Gastrocnemius medialis (tissue), 4 donors: Measurements from ENCODE around the gene PIP5KL1. TPM values are rescaled to one million over a fixed set of nuclear protein-coding genes. Genes with fewer than 3 reads are reported as not detected.

Source experiments
- ATAC-seq, 2 donors: fragments of 150-250 bp; one replicate each; pipeline ENCODE4 v1.9.1; 2016
- DNase-seq, 2 donors: peaks; one replicate each; pipeline ENCODE4 v3.0.0-alpha.2; 2019
- H3K27ac ChIP-seq, 4 donors: fragments of 200-600 bp; sonication (generic); 1 replicate in 1 of 4; 2 replicates in 3 of 4; pipeline ENCODE4 v1.5.1; 2016 to 2018; ENCODE audit warnings: mild to moderate bottlenecking in 2 of 4, moderate library complexity in 1 of 4
- H3K27me3 ChIP-seq, 3 donors: fragments of 200-600 bp; sonication (generic) in 2 of 3; 1 replicate in 1 of 3; 2 replicates in 2 of 3; pipeline versions ENCODE4 v1.5.1 to v1.6.0; 2016 to 2019; ENCODE audit warnings: mild to moderate bottlenecking in 1 of 3, moderate library complexity in 1 of 3
- H3K36me3 ChIP-seq, 2 donors: fragments of 200-600 bp; sonication (generic) in 1 of 2; one replicate each; pipeline ENCODE4 v1.5.1; 2017 to 2018
- H3K4me1 ChIP-seq, 2 donors: fragments of 200-600 bp; sonication (generic) in 1 of 2; one replicate each; pipeline ENCODE4 v1.5.1; 2016 to 2017; ENCODE audit warnings: mild to moderate bottlenecking in 2 of 2
- H3K4me3 ChIP-seq, 4 donors: fragments of 200-600 bp; sonication (generic) in 3 of 4; 1 replicate in 1 of 4; 2 replicates in 3 of 4; pipeline ENCODE4 v1.5.1; 2016 to 2019; ENCODE audit warnings: mild to moderate bottlenecking in 2 of 4
- H3K9me3 ChIP-seq, 3 donors: fragments of 200-600 bp; sonication (generic) in 2 of 3; 1 replicate in 1 of 3; 2 replicates in 2 of 3; pipeline ENCODE4 v1.5.1; 2016 to 2019
- POLR2A ChIP-seq, 2 donors: fragments of 450-650 bp; IDR thresholded peaks; one replicate each; pipeline ENCODE4 v1.6.1; 2017; ENCODE audit warnings: antibody characterized with exemption in 2 of 2, mild to moderate bottlenecking in 2 of 2, moderate library complexity in 2 of 2
- in situ Hi-C, 4 donors: fragments of 200-750 bp; cut with MboI; loops; one replicate each; pipeline versions ENCODE4 v1.15.0 to v1.8.0; 2017; ENCODE audit warnings: low sequenced_read_pairs in 4 of 4
- intact Hi-C: fragments of 100-400 bp; cut with DNase I; formaldehyde crosslinking; loops from one replicate; pipeline ENCODE4 v1.15.1; 2023; ENCODE audit warnings: low total_unique reads
- total RNA-seq, 4 donors: library from RNA; depleted of rRNA; stranded (reverse); fragments of >200 nt; gene quantifications; one replicate each; pipeline versions ENCODE4 v1.1.0 to v1.2.3, GENCODE V29; 2016
- TF ChIP-seq, protein P1 (sequence below), 5 experiments: fragments of 450-650 bp in 3 of 5; fragments of 200-600 bp in 2 of 5; sonication (generic) in 2 of 5; IDR thresholded peaks in 4 of 5; conservative IDR thresholded peaks in 1 of 5; 1 replicate in 4 of 5; 2 replicates in 1 of 5; pipeline ENCODE4 v1.5.1; 2016 to 2019; ENCODE audit warnings: antibody characterized with exemption in 5 of 5, mild to moderate bottlenecking in 3 of 5, moderate library complexity in 3 of 5

PIP5KL1 gene
- total RNA-seq, 4 donors from 2014 or later = 4.2 TPM; not detected in 3

DNA sequence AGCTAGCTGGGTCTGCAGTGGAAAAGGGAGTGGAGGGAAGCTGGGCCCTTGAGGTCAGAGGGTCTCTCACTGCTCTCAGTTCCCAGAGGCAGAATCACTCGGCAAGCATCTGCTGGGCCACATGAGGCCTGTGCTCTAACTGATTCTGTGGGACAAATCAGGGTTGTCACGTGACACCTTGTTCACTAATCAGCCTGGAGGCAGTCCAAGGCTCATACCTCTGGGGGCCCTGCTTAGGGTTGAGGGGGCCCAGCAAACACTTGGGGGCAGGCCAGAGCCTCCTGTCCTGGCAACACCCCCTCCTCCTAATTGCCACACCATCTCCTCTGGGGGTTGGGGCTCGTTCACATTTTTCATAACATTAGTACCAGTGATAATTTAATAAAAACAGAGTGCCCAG, 16.2 kb upstream of the PIP5KL1 start:
- H3K27me3 ChIP-seq = no peaks in the 10 kb centered on the region
- H3K27ac ChIP-seq = no peak overlapping the region
- ATAC-seq (no peak), DNase-seq (no peak)
- intact Hi-C loops = no loop called here
- no peak for TF ChIP-seq POLR2A (IDR thresholded peaks at IDR 0.05)
- TF ChIP-seq, protein P1, sequence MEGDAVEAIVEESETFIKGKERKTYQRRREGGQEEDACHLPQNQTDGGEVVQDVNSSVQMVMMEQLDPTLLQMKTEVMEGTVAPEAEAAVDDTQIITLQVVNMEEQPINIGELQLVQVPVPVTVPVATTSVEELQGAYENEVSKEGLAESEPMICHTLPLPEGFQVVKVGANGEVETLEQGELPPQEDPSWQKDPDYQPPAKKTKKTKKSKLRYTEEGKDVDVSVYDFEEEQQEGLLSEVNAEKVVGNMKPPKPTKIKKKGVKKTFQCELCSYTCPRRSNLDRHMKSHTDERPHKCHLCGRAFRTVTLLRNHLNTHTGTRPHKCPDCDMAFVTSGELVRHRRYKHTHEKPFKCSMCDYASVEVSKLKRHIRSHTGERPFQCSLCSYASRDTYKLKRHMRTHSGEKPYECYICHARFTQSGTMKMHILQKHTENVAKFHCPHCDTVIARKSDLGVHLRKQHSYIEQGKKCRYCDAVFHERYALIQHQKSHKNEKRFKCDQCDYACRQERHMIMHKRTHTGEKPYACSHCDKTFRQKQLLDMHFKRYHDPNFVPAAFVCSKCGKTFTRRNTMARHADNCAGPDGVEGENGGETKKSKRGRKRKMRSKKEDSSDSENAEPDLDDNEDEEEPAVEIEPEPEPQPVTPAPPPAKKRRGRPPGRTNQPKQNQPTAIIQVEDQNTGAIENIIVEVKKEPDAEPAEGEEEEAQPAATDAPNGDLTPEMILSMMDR (IDR thresholded peaks at IDR 0.05 in 4 of 5, conservative IDR thresholded peaks at IDR 0.05 in 1 of 5) = no peak
- in situ Hi-C loops = loop anchor here in 1 of 4 donors (5.0 kb wide), 1 partner anchor 86 kb away; no protein-coding TSS in a partner anchor
- peaks cover 0 to 7% of the 10 kb centered on the region in 2 donors for H3K36me3 ChIP-seq
- H3K4me1 ChIP-seq = peaks cover 13% of the 10 kb centered on the region in 2 donors
- H3K9me3 ChIP-seq = no peaks in the 10 kb centered on the region
- no peak overlapping the region for H3K4me3 ChIP-seq

DNA sequence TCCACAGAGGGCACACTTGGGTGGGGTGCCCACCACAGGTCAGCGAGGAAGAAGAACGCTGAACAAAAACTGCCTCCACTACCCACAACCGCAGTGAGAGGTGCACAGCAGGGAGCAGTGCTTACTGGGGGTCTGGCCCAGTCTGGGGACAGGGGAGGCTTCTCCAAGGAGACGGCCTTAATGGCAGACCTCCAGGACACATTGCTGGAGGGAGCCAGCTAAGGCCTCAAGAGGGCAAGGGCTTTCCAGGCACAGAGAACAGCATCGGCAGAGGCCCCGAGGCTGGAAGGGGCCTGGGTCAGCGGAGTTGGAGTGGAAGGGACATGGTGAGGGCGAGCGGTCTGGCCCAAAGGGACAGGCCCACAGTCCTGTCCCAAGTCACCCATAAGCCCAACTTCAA, 15.4 kb upstream of the PIP5KL1 start:
- DNase-seq (no peak), ATAC-seq (no peak)
- Histone ChIP-seq H3K4me3 (no peak overlapping the region), H3K9me3 (no peaks in the 10 kb centered on the region), H3K36me3 (peaks cover 0 to 7% of the 10 kb centered on the region in 2 donors), H3K27ac (no peak overlapping the region), H3K4me1 (peaks cover 13% of the 10 kb centered on the region in 2 donors), H3K27me3 (no peaks in the 10 kb centered on the region)
- in situ Hi-C loops = loop anchor here in 1 of 4 donors (5.0 kb wide), 1 partner anchor 86 kb away; no protein-coding TSS in a partner anchor
- TF ChIP-seq, protein P1 (IDR thresholded peaks at IDR 0.05 in 4 of 5, conservative IDR thresholded peaks at IDR 0.05 in 1 of 5) = no peak
- no peak for TF ChIP-seq POLR2A (IDR thresholded peaks at IDR 0.05)
- intact Hi-C loops = no loop called here

DNA sequence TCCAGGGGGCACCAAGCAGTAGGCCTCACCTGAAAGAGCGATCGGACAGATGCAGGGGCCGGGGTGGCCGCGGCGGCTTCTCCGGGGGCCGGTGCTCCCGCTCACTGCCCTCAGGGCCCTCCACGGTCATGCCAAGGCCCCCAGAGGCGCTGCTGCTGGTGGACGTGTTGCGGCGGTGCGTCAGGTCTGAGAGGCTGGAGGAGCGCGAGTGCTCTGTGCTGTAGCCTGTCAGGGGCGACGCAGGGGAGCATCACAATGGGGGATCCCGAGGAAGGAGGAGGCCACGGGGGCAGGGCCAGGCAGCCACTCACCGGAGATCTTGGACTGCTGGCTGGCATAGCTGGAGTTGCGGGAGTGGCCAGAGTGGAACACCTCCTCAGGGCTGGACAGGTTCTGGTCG, 14.8 kb upstream of the PIP5KL1 start:
- Histone ChIP-seq H3K27me3 (no peaks in the 10 kb centered on the region), H3K4me3 (no peak overlapping the region), H3K9me3 (no peaks in the 10 kb centered on the region), H3K27ac (no peak overlapping the region), H3K4me1 (peaks cover 9 to 13% of the 10 kb centered on the region in 2 donors), H3K36me3 (peaks cover 0 to 7% of the 10 kb centered on the region in 2 donors)
- ATAC-seq (no peak), DNase-seq (no peak)
- TF ChIP-seq POLR2A (IDR thresholded peaks at IDR 0.05) = no peak
- TF ChIP-seq, protein P1 (IDR thresholded peaks at IDR 0.05 in 4 of 5, conservative IDR thresholded peaks at IDR 0.05 in 1 of 5) = no peak
- intact Hi-C loops = no loop called here
- in situ Hi-C loops = loop anchor here in 1 of 4 donors (5.0 kb wide), 1 partner anchor 87 kb away; no protein-coding TSS in a partner anchor

DNA sequence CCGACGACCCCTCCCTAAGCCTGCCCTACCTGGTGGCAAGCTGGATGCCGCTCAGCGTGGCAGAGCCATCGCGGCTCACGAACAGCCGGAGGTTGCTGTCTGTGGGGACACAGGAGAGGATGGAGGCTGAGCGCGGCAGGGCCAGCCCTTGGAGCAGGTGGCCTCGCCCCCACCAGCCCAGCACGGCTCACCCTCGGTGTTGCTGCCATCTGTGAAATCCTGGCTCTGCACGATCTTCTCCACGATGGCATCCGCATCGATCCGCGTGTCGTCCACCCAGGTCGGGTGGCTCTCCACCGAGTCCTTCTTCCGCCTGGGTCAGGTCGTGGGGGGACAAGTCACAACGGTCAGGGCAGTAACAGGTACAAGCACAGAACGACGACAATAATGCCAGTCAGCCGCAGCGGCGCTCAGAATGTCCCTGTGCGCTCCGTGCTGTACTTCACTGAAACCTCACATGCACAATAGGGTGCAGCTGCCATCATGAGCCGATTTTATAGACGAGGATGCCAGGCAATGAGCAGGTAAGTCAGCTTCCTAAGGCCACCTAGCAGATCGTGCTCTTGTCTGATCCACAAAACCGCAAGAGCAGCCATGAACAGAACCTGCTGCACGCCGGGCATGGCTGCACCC, 14.1 kb upstream of the PIP5KL1 start:
- ATAC-seq = no peak
- DNase-seq = no peak
- H3K36me3 ChIP-seq = peaks cover 0 to 7% of the 10 kb centered on the region in 2 donors
- H3K4me3 ChIP-seq = no peak overlapping the region
- in situ Hi-C loops (loop anchor here in 2 of 4 donors (5.0 kb wide), 1 partner anchor 88 kb away; no protein-coding TSS in a partner anchor), intact Hi-C loops (loop anchor here (5.0 kb wide), 1 partner anchor 173 kb away; no protein-coding TSS in a partner anchor)
- TF ChIP-seq, protein P1 (IDR thresholded peaks at IDR 0.05 in 4 of 5, conservative IDR thresholded peaks at IDR 0.05 in 1 of 5) = no peak
- no peak for TF ChIP-seq POLR2A (IDR thresholded peaks at IDR 0.05)
- H3K4me1 ChIP-seq = peaks cover 7 to 9% of the 10 kb centered on the region in 2 donors
- H3K27ac ChIP-seq = no peak overlapping the region
- no peaks in the 10 kb centered on the region for H3K27me3 ChIP-seq
- no peaks in the 10 kb centered on the region for H3K9me3 ChIP-seq
